HS-27A (cell line): ENCODE results near the gene SYT1.
"Not testable (repeated sequence)": the region's sequence is repeated elsewhere in the genome, so short reads cannot be mapped to it uniquely, and the experiment has no call there.

Experiments
- DNase-seq: peaks from one replicate; pipeline ENCODE4 v3.0.0-alpha.2; 2012; ENCODE audit warnings: low read depth, missing footprints

Gene SYT1

DNA sequence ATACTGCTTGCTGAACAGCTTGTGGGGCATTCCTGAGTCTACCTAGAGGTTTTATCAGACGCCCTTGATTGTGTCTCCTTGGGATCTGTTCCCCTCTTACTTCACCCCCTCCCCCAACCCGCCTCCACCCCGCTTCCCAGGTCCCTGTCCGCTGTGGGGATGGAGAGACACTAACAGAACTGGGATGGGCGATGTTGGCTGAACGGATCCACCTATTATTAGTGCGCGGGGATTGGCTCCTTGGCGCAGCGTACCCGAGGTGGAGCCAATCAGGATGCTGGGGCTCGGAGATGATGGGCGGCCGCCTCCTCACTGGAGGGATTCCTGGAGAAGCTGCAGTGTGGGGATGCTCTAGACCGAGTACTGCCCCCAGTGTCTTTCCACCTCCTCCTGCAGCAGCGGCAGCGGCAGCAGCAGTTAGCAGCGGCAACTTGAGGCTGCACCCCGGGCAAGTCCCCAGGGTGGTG is at the start of gene SYT1:
Gene SYT1 (plus strand): TSS at position 372 of the 467 bp plus-strand sequence.
- DNase-seq: peak; percentile 42

- no peak for DNase-seq
These were observed 46.1 kb upstream of the SYT1 start for GRCh38 chr12:78818487-78818886.

- no peak for DNase-seq
These were observed 43.6 kb upstream of the SYT1 start for GRCh38 chr12:78820946-78821345.

DNA sequence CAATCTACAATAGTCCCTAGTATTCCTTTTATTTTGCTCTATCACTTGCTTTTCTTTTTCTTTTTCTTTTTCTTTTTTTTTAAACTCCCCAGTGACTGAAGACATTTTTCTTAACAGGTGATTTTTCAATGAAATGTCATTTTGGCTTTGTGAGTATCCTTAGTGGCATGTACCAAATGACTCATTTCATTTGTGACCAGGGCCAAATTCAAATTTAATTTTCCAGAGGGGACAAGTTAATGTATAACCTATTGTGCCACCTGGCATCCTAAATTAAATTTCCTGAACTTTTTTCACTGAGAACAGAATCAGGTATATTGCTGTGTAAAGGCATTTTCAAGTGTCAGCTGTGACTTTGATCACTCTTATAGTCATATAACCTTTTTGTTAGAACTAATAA is 39.7 kb upstream of the SYT1 start:
- no peak for DNase-seq

DNA sequence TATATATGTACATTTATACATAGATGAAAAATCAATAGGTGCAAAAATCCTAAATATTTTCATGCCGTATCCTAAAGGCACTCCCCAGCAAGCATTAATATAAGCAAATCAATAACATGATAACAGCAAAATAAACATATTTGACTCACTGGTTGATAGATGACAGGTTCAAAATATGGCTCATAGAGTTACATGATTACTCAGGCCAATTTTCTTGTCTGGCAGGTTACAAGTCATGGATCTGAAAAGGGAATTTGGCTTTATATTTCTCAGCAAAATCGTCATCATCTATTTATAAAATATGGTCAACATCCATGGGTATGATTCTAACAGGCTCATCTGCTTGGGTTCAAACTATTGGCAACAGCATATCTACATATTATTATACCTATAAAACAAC is 34.9 kb upstream of the SYT1 start:
- no peak for DNase-seq

DNA sequence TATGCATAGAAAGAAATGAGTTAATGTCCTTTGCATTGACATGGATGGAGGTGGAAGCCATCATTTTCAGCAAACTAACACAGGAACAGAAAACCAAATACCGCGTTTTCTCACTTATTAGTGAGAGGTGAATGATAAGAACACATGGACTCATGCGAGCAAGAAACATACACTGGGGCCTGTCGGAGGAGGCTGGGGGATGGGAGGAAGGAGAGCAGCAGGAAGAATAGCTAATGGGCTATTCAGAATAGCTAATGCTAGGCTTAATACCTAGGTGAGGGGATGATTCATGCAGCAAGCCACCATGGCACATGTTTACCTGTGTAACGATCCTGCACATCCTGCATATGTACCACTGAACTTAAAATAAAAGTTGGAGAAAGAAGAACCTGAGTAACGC is 29.1 kb upstream of the SYT1 start:
- no peak for DNase-seq

- DNase-seq: not testable (repeated sequence)
These were observed 24.0 kb upstream of the SYT1 start for GRCh38 chr12:78840518-78841019.

DNA sequence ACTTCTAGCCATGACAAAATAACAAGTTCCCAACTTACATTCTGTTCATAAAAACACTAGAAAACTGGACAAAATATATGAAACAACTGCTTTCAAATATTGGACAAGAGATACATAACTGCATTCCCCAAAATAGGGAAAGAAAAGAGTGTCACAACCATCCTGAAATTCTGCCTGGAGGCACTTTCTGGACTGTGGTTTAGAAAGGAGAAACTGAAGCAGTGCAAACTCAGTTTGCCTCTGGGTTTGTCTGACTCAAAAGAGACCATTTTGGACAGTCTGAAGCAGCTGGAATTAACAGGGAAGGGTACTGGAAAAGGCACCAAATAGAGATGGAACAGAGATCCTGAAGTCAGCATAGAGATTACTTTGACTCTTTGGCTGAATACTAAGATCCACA is 11.3 kb upstream of the SYT1 start:
- DNase-seq: no peak

DNA sequence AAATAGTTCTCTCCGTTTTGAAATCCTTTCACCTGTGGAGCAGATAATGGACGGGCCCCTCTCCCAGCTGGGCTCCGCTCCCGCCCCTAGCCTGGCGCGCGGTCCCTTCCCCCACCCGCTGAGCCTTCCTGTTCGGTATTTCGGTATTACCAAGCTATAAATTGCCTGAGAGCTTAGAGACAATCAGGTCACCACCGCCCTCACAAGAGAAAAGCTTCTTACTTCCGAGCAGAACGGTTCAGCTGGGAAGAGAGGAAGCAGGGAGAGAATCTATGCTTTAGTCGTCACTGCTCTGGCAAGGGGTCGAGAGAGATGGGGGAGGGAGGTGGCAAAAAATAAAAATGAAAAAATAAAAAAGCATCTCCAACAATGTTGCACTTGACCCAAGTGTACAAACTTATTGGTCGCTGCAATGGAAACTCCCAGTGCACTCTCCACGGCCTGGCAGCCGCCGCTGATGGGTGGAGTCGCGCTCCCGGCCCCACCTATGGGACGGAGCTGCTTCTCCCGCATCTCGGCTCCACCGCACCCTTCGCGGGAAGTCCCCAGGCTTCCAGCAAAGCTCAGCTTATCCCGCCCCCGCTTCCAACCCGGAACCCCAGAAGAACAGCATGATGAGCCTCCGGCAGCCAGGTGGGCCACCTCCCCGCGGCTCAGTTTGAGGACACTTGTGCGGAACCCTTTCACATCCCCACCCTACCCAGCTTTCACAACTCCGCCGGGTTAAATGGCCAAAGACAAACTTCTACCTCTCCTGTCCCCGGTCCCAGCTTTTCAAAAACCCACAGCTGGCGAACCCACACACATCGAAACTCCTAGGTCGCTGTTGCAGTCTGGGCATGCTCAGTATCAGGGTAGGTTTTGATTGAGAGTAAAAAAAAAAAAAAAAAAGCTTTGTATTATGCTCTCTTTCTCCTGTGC is 832 bp upstream of the SYT1 start:
- no peak for DNase-seq

GRCh38 chr12:78864870-78865463 is 393 bp downstream of the SYT1 start:
- no peak for DNase-seq

DNA sequence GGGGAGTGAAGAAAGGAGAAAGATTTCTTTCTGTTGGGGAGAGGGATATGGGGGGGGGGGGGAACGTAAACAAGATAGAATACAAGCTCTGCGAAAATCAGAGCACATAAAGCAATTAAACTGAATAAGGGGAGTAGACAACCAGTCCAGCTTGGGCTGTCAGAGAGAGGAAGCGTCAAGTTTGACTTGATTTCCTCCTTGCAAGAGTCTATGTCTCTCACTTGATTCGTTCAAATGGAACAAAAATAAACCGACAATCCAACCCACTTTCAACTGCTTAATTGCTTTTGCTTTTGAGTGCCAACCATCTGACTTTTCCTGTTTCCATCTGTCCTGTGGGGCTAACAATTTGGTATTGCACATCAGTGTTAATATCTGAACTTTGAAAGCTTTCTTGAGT is 942 bp downstream of the SYT1 start:
- DNase-seq: no peak

- no peak for DNase-seq
These were observed 1.9 kb downstream of the SYT1 start for GRCh38 chr12:78866518-78866917.

DNA sequence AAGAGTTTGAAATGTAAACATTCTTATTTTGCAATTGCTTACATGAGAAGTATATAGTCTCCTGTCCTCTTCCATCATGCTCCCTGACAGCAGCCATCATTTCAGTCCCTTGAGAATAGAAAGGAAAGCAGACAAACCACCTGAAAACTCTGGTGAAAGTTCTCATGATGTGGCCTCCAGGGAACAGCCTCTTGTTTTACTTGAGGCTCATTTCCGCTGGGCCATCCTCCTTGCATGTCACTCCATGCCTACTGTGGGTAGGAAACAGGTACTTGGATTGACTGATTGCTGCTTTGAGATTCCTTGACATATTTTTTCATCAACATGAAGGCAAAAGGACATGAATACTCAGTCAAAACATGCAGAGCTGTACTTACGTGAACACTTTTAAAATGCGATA is 6.0 kb downstream of the SYT1 start:
- no peak for DNase-seq

DNA sequence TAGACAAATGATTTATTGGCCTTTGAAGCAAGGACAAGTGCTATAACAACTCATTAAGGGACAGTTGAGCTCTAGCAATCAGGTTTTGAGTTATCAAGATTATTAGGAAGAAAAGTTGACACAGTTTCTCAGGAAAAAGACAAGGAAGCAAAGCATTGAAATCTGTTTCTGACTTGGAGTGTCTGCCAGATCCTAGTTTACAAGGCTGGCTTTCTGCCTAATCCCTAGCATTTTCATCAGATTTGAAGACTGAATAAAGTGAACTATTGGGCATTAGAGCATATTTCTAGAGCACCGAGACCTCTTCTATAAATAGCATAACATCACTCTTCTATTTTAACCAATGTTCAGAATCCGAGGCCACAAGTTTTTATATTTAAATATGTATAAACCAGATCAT is 7.0 kb downstream of the SYT1 start:
- no peak for DNase-seq

- DNase-seq: no peak
These were observed 13.9 kb downstream of the SYT1 start for GRCh38 chr12:78878459-78878858.

GRCh38 chr12:78878866-78879265 is 14.3 kb downstream of the SYT1 start:
- no peak for DNase-seq

GRCh38 chr12:78880078-78880477 is 15.5 kb downstream of the SYT1 start:
- no peak for DNase-seq

DNA sequence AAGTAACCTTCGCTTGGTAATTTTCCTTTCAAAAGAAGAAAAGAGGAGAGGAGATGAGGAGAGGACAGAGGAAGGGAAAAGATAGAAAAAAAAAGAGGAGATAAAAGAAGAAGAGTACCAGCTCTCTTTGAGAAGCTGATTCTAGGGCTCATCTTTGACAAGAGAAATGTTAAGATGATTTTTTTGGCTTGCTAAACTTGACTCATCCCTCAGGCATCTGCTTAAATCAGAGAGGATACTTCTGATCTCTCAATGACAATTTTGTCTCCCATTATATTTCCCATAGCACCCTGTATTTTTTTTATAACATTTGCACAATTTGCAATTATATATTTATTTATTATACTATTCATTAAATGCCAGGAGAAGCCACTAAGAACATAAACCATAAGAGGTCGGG is 17.1 kb downstream of the SYT1 start:
- no peak for DNase-seq

GRCh38 chr12:78885466-78885865 is 20.9 kb downstream of the SYT1 start:
- DNase-seq: no peak

DNA sequence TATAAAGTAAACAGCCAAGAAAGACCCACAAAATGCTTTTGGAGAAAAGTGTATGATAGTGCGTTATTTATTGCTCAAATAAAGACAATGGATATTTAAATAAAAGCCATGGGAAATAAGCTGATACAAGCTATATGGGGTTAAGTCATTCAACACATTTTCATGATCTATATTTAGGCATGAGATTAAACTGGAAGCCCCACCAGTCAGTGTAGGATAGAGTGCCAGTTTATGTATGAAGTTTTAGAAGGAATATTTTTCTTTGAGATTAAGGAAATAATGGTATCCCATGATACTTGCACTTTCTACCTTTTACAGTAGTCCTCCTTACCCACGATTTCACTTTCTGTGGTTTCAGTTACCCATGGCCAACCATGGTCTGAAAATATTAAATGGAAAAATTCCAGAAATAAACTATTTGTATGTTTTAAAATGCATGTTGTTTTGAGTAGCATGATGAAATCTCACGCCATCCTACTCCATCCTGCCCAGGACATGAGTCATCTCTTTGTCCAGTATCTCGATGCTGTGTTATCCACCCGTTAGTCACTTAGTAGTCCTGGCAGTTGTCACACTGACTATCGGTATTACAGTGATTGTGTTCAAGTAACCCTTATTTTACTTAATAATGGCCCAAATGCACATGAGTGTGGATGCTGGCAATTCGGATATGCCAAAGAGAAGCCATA is 22.3 kb downstream of the SYT1 start:
- DNase-seq: peak; percentile 72

- DNase-seq: no peak
These were observed 22.9 kb downstream of the SYT1 start for GRCh38 chr12:78887444-78887843.

- DNase-seq: no peak
These were observed 24.0 kb downstream of the SYT1 start for GRCh38 chr12:78888568-78888967.
